HG03280 (cell line): ENCODE data around the gene CYP17A1.
"Not testable (repeated sequence)": the region's sequence is repeated elsewhere in the genome, so short reads cannot be mapped to it uniquely, and the experiment has no call there.

Experiments
- ATAC-seq: cut with Tn5 transposase; IDR thresholded peaks from one replicate; pipeline ENCODE4 v1.9.1; 2021; ENCODE audit warnings: mild to moderate bottlenecking, moderate library complexity; ENCODE audit not compliant: unreplicated experiment

Gene CYP17A1, protein sequence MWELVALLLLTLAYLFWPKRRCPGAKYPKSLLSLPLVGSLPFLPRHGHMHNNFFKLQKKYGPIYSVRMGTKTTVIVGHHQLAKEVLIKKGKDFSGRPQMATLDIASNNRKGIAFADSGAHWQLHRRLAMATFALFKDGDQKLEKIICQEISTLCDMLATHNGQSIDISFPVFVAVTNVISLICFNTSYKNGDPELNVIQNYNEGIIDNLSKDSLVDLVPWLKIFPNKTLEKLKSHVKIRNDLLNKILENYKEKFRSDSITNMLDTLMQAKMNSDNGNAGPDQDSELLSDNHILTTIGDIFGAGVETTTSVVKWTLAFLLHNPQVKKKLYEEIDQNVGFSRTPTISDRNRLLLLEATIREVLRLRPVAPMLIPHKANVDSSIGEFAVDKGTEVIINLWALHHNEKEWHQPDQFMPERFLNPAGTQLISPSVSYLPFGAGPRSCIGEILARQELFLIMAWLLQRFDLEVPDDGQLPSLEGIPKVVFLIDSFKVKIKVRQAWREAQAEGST

DNA sequence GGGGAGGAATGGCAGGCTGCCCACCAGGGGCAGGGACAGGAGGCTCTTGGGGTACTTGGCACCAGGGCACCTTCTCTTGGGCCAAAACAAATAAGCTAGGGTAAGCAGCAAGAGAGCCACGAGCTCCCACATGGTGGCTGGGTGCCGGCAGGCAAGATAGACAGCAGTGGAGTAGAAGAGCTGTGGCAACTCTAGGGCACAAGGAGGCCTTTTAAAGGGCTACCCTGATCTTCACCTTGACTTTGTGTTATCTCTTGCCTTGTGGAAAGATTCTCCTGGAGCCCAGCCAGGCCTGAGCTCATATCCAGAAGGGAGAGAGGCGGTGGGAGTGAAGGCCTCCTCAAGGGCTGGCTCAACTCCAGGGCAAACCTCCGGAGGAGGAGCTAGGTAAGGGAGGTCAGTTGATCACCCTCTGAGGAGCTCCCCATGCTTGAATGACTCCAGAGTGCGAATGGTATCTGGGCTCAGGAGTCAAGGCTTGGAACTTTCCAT lies at the start of gene CYP17A1:
CYP17A1 (minus strand) TSS at position 184 of the 492 bp plus-strand sequence; CDS start at position 132, 52 bp downstream.
- no peak for ATAC-seq

GRCh38 chr10:102880256-102880655 lies 43.0 kb upstream of the CYP17A1 start:
- no peak for ATAC-seq

GRCh38 chr10:102878629-102879028 lies 41.4 kb upstream of the CYP17A1 start:
- no peak for ATAC-seq

- no peak for ATAC-seq
Observed at GRCh38 chr10:102876747-102877153, 39.5 kb upstream of the CYP17A1 start.

DNA sequence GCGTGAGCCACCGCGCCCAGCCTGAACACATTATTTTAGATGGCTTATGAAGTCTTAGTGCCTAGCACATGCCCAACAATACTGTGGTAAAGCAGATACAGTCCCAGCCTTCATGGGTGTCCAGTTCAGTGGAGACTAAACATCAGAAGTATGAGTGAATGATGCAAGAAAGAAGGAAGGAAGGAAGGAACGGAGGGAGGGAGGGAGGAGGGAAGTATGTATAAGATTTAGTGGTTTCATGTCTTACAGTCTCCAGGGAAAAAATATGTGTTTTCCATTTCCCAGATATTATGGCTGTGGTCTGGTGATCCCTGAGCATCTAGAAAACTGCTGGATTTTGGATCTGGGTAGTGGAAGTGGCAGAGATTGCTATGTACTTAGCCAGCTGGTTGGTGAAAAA lies 35.0 kb upstream of the CYP17A1 start:
- ATAC-seq = no peak

DNA sequence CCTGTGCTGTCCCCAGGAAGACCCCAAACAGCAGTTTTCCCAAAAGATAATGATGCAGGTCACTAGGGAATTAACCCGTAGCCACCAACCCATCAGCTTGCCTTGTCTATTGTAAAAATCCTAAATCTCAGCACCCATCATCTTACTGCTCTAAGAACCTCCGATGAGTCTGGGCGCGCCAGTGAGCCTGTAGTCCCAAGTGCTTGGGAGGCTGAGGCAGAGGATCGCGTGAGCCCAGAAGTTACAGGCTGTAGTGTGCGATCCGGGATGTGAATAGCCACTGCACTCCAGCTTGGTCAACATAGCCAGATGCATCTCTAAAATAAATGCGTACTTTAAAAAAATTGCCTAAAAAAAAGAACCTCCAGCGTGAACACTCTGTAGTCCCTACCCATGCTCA lies 33.0 kb upstream of the CYP17A1 start:
- ATAC-seq = no peak

GRCh38 chr10:102869258-102870198 lies 32.3 kb upstream of the CYP17A1 start, which contains the start of gene AS3MT:
Gene AS3MT, plus strand, starts transcription at chr10:102869470. Its CDS starts 123 bp downstream, at chr10:102869593.
- no peak for ATAC-seq

DNA sequence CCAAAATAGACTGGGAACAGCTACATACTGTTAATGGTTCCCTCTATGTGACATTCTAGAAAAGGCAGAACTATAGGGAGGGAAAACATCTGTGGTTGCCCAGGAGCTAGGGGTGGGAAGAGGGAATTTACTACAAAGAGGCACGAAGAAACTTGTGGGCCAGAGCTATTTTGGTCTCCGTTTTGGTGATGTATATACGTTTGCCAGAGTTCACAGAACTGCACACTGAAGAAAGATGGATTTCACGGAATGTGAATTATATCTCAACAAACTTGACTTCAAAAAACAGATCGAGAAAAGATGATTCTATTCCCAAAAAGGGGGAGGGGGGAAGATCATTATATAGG lies 31.7 kb upstream of the CYP17A1 start:
- no peak for ATAC-seq

DNA sequence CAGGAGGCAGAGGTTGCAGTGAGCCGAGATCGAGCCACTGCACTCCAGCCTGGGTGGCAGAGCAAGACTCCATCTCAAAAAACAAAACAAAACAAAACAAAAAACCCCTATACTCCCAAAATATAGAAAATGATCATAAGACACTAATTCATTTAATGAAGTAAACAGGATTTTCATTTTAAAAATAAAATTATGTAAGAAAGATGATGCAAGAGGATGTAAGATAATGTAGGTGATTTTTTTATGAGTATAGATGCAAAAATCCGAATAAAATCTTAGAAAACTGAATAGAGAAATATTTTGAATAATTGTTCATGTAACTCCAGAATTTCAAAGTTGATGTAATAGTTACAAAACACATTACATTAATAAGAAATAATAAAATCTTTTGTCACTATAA lies 28.4 kb upstream of the CYP17A1 start:
- ATAC-seq = no peak

- no peak for ATAC-seq
Observed at GRCh38 chr10:102863660-102864059, 26.4 kb upstream of the CYP17A1 start.

- ATAC-seq = no peak
Observed at GRCh38 chr10:102859911-102860310, 22.7 kb upstream of the CYP17A1 start.

GRCh38 chr10:102856758-102857424 lies 19.7 kb upstream of the CYP17A1 start:
- ATAC-seq = no peak

- not testable (repeated sequence) for ATAC-seq
Observed at GRCh38 chr10:102855731-102856436, 18.7 kb upstream of the CYP17A1 start.

- not testable (repeated sequence) for ATAC-seq
Observed at GRCh38 chr10:102853237-102853636, 16.0 kb upstream of the CYP17A1 start.

GRCh38 chr10:102850025-102850518 lies 12.9 kb upstream of the CYP17A1 start:
- ATAC-seq = no peak

DNA sequence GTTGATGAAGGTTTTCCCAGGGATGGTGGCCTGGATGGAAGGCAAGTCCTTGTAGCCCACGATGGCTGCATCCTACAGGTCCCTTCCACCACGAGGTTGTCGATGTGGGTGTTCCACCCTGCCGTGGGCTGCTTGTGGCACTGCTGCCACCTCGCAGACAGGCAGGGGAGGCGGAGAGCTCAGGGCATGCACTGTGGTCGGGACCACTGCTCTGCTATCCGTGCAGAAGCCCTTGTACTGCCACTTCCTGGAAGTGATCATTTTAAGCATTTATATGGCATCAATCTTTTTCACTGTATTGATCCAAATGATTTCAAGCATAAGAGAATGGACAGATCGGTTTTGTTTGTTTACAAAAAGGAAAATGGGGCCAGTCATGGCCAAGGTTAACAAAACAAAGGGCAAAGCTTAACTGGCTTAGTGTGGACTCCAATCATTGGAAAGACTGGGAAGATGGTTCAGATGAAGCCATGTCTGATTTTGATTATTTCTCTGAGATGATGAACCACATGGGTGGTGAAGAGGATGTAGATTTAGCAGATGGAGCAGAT lies 8.2 kb upstream of the CYP17A1 start:
- ATAC-seq = no peak

DNA sequence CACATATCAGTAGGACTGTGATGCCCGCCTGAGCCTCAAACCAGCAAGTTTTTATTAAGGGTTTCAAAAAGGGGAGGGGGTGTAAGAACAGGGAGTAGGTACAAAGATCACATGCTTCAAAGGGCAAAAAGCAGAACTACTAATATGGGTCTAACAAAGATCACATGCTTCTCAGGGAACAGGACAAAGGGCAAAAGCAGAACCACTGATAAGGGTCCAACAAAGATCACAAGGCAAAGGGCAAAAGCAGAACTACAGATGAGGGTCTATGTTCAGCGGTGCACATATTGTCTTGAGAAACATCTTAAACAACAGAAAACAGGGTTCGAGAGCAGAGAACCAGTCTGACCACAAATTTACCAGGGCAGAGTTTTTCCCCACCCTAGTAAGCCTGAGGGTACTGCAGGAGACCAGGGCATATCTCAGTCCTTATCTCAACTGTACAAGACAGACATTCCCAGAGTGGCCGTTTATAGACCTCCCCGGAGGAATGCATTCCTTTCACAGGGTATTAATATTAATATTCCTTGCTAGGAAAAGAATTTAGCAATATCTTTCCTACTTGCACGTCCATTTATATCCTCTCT lies 7.1 kb upstream of the CYP17A1 start:
- ATAC-seq = not testable (repeated sequence)

GRCh38 chr10:102843139-102843538 lies 5.9 kb upstream of the CYP17A1 start:
- ATAC-seq = not testable (repeated sequence)

DNA sequence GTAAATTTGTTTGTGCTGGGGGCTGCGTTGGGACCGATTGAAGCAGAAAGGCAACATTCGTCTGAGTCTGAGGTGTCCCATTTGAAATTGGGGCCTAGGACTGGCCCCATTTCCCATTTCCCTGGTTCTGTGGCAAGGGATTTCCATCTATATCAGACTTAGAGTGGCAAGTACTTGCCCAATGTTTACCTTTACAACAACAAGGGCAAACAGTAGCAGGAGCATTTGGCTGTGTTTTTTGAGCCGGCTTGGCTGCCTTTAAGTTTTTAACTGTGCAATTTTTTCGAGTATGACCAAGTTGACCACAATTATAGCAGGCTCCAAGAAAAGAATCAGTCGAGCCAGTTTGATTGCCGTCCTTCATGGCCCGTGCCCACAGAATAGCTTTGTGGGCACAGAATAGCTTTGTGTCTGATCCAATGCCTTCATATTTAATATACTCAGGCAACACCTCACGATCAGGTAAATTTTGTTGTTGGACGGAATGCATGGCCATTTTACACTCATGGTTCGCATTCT lies 4.7 kb upstream of the CYP17A1 start:
- no peak for ATAC-seq
